Caco-2 (cell line): ENCODE measurements around the gene KRT80. TPM values are rescaled to one million over a fixed set of nuclear protein-coding genes. Genes with fewer than 3 reads are reported as not detected.

Experiments
- BruUV-seq: library from RNA; stranded (reverse); fragments of 400-500 nt; replicated peaks from 2 replicates; lab custom pipeline; 2021; lab: Mats Ljungman, UMichigan
- CTCF ChIA-PET: fragments of 300-600 bp; sonication (Branson Sonifier 250); formaldehyde crosslinking; loops from one replicate; lab custom pipeline; 2022; ENCODE audit warnings: antibody characterized with exemption; lab: Charles Lee
- POLR2A ChIA-PET: fragments of 300-600 bp; sonication (Branson Sonifier 250); formaldehyde crosslinking; loops from one replicate; lab custom pipeline; 2022; ENCODE audit warnings: antibody characterized with exemption; lab: Charles Lee
- DNase-seq, 2 experiments: peaks; one replicate each; pipeline versions ENCODE4 v3.0.0 to v3.0.0-alpha.2; 2020 to 2022
- H3K27me3 ChIP-seq: replicated peaks from 2 replicates; pipeline ENCODE4 v1.6.0; 2011; ENCODE audit warnings: low read length; ENCODE audit not compliant: control insufficient read depth, insufficient read depth
- H3K36me3 ChIP-seq: 2 replicates; pipeline ENCODE4 v1.5.1; 2011; ENCODE audit warnings: low read length; ENCODE audit not compliant: control insufficient read depth, insufficient read depth
- H3K4me1 ChIP-seq: fragments of 250-450 bp; sonication (Bioruptor Pico); 2 replicates; pipeline ENCODE4 v1.5.1; 2020; ENCODE audit warnings: mild to moderate bottlenecking
- H3K4me3 ChIP-seq: 2 replicates; pipeline ENCODE4 v1.5.1; 2011; ENCODE audit warnings: low read depth, mild to moderate bottlenecking, control low read depth, low read length
- H3K9me3 ChIP-seq: fragments of 250-450 bp; sonication (Bioruptor Pico); 2 replicates; pipeline ENCODE4 v1.5.1; 2020; ENCODE audit warnings: mild to moderate bottlenecking, moderate library complexity
- H3K27ac Mint-ChIP-seq: one replicate; pipeline ENCODE4 v1.8.0; 2022; ENCODE audit warnings: mixed read lengths; ENCODE audit not compliant: unreplicated experiment
- H3K27me3 Mint-ChIP-seq: one replicate; pipeline ENCODE4 v1.8.0; 2022; ENCODE audit warnings: mixed read lengths; ENCODE audit not compliant: insufficient read depth, unreplicated experiment
- H3K36me3 Mint-ChIP-seq: one replicate; pipeline ENCODE4 v1.8.0; 2022; ENCODE audit warnings: mild to moderate bottlenecking, mixed read lengths; ENCODE audit not compliant: insufficient read depth, unreplicated experiment
- H3K4me1 Mint-ChIP-seq: one replicate; pipeline ENCODE4 v1.8.0; 2022; ENCODE audit warnings: low read depth, mixed read lengths; ENCODE audit not compliant: unreplicated experiment
- H3K4me3 Mint-ChIP-seq: one replicate; pipeline ENCODE4 v1.8.0; 2022; ENCODE audit warnings: mild to moderate bottlenecking, moderate library complexity, mixed read lengths; ENCODE audit not compliant: unreplicated experiment
- H3K9me3 Mint-ChIP-seq: one replicate; pipeline ENCODE4 v1.8.0; 2022; ENCODE audit warnings: mixed read lengths; ENCODE audit not compliant: unreplicated experiment
- CTCF ChIP-seq, 2 experiments: fragments of 200-600 bp in 1 of 2; IDR thresholded peaks; 1 replicate in 1 of 2; 2 replicates in 1 of 2; pipeline versions ENCODE4 v1.5.1 to v1.8.0; 2011 to 2022; ENCODE audit warnings: antibody characterized with exemption in 1 of 2, control low read depth in 1 of 2, inconsistent platforms in 1 of 2, low read depth in 1 of 2, low read length in 1 of 2, mild to moderate bottlenecking in 1 of 2, moderate library complexity in 1 of 2; ENCODE audit not compliant: insufficient read depth in 1 of 2, severe bottlenecking in 1 of 2, unreplicated experiment in 1 of 2
- intact Hi-C: fragments of 100-400 bp; cut with micrococcal nuclease; formaldehyde crosslinking; loops from one replicate; pipeline ENCODE4 v1.10.0; 2022; ENCODE audit not compliant: unreplicated experiment
- total RNA-seq: library from RNA; stranded (reverse); gene quantifications from 2 replicates; pipeline ENCODE4 v1.2.3, GENCODE V29; 2022

The KRT80 gene
- total RNA-seq, 1 experiment from 2014 or later = 0.29 TPM

GRCh38 chr12:52139579-52140062 lies 52.2 kb downstream of the KRT80 start:
- Mint-ChIP-seq H3K27me3 (no peaks in the 10 kb centered on the region), H3K9me3 (no peaks in the 10 kb centered on the region), H3K27ac (no peak overlapping the region), H3K4me1 (peaks cover 14% of the 10 kb centered on the region), H3K4me3 (no peak overlapping the region), H3K36me3 (no peaks in the 10 kb centered on the region)
- no peaks in the 10 kb centered on the region for H3K36me3 ChIP-seq
- ChIA-PET CTCF (interaction anchor here (0.5 to 1.0 kb wide), 2 partner anchors 233 to 247 kb away, joined by 3 read pairs; no protein-coding TSS in a partner anchor), POLR2A (interaction anchor here (0.6 kb wide), 1 partner anchor 815 kb away, joined by 3 read pairs; no protein-coding TSS in a partner anchor)
- intact Hi-C loops = loop anchor here (1.0 to 5.0 kb wide), 3 partner anchors 188 to 843 kb away; no protein-coding TSS in a partner anchor
- no peak overlapping the region for H3K4me3 ChIP-seq
- peaks cover 14% of the 10 kb centered on the region for H3K4me1 ChIP-seq
- TF ChIP-seq CTCF (IDR thresholded peaks at IDR 0.05; ENCODE audit: insufficient read depth in 1 of 2, low read depth in 1 of 2, low read length in 1 of 2, severe bottlenecking in 1 of 2, unreplicated experiment in 1 of 2) = peak; percentile 88 to 92
- no peaks in the 10 kb centered on the region for H3K27me3 ChIP-seq
- peak; percentile 57 to 78 for DNase-seq
- no TSS peak for BruUV-seq
- H3K9me3 ChIP-seq = no peaks in the 10 kb centered on the region

- Mint-ChIP-seq H3K4me3 (no peak overlapping the region), H3K36me3 (no peaks in the 10 kb centered on the region), H3K9me3 (no peaks in the 10 kb centered on the region), H3K4me1 (peaks cover 11% of the 10 kb centered on the region), H3K27ac (no peak overlapping the region), H3K27me3 (no peaks in the 10 kb centered on the region)
- H3K36me3 ChIP-seq = no peaks in the 10 kb centered on the region
- TF ChIP-seq CTCF (IDR thresholded peaks at IDR 0.05; ENCODE audit: insufficient read depth in 1 of 2, low read depth in 1 of 2, low read length in 1 of 2, severe bottlenecking in 1 of 2, unreplicated experiment in 1 of 2) = no peak
- intact Hi-C loops = loop anchor here (1.0 kb wide), 1 partner anchor 188 kb away; no protein-coding TSS in a partner anchor
- POLR2A ChIA-PET = no interaction called here
- H3K4me3 ChIP-seq = no peak overlapping the region
- no peak for DNase-seq
- CTCF ChIA-PET = interaction anchor here (0.5 to 1.0 kb wide), 2 partner anchors 233 to 247 kb away, joined by 3 read pairs; no protein-coding TSS in a partner anchor
- H3K9me3 ChIP-seq = no peaks in the 10 kb centered on the region
- H3K27me3 ChIP-seq = no peaks in the 10 kb centered on the region
- H3K4me1 ChIP-seq = peaks cover 10% of the 10 kb centered on the region
- BruUV-seq = no TSS peak
Measured at GRCh38 chr12:52139147-52139546, 52.7 kb downstream of the KRT80 start.

- Histone ChIP-seq H3K36me3 (no peaks in the 10 kb centered on the region), H3K4me3 (no peak overlapping the region), H3K4me1 (no peaks in the 10 kb centered on the region), H3K9me3 (no peaks in the 10 kb centered on the region), H3K27me3 (no peaks in the 10 kb centered on the region)
- ChIA-PET CTCF (interaction anchor here (0.5 kb wide), 1 partner anchor 170 kb away, joined by 3 read pairs; no protein-coding TSS in a partner anchor), POLR2A (no interaction called here)
- H3K4me1 Mint-ChIP-seq = peaks cover 5% of the 10 kb centered on the region
- TF ChIP-seq CTCF (IDR thresholded peaks at IDR 0.05; ENCODE audit: insufficient read depth in 1 of 2, low read depth in 1 of 2, low read length in 1 of 2, severe bottlenecking in 1 of 2, unreplicated experiment in 1 of 2) = no peak
- BruUV-seq = no TSS peak
- H3K9me3 Mint-ChIP-seq = no peaks in the 10 kb centered on the region
- no peak overlapping the region for H3K4me3 Mint-ChIP-seq
- intact Hi-C loops = no loop called here
- DNase-seq = no peak
- no peaks in the 10 kb centered on the region for H3K36me3 Mint-ChIP-seq
- no peaks in the 10 kb centered on the region for H3K27me3 Mint-ChIP-seq
- H3K27ac Mint-ChIP-seq = no peak overlapping the region
Measured at GRCh38 chr12:52137746-52138145, 54.1 kb downstream of the KRT80 start.
